Left lung (tissue), 10 donors: Measurements from ENCODE around the gene PAPSS1. TPM values are rescaled to one million over a fixed set of nuclear protein-coding genes. Genes with fewer than 3 reads are reported as not detected.

Source experiments
- ATAC-seq: fragments of 200-7000 bp; cut with Tn5 transposase; one replicate; pipeline ENCODE4 v1.9.1; 2020; ENCODE audit warnings: moderate library complexity
- DNase-seq, 4 donors: peaks; one replicate each; pipeline ENCODE4 v3.0.0-alpha.2; 2013 to 2020
- H3K27ac ChIP-seq, 2 donors: fragments of 200-600 bp; sonication (generic) in 1 of 2; one replicate each; pipeline versions ENCODE4 v1.5.0 to v1.8.0; 2020 to 2021
- H3K27me3 ChIP-seq, 2 donors: fragments of 200-600 bp; sonication (generic) in 1 of 2; one replicate each; pipeline versions ENCODE4 v1.5.0 to v1.8.0; 2020 to 2021
- H3K36me3 ChIP-seq, 2 donors: fragments of 200-600 bp; sonication (generic) in 1 of 2; one replicate each; pipeline versions ENCODE4 v1.5.0 to v1.8.0; 2020 to 2021
- H3K4me1 ChIP-seq, 2 donors: fragments of 200-600 bp; one replicate each; pipeline ENCODE4 v1.8.0; 2021
- H3K4me3 ChIP-seq, 2 donors: fragments of 200-600 bp; sonication (generic) in 1 of 2; one replicate each; pipeline versions ENCODE4 v1.5.0 to v1.8.0; 2020 to 2021; ENCODE audit warnings: mild to moderate bottlenecking in 1 of 2
- H3K9me3 ChIP-seq, 2 donors: fragments of 200-600 bp; sonication (generic) in 1 of 2; one replicate each; pipeline versions ENCODE4 v1.5.0 to v1.8.0; 2020 to 2021
- intact Hi-C, 2 donors: fragments of 100-400 bp; cut with DNase I; formaldehyde crosslinking; loops; one replicate each; pipeline versions ENCODE4 v1.11.2 to v1.14.2; 2022
- polyA plus RNA-seq, 6 donors: library from polyadenylated mRNA; unstranded; fragments of 120-200 nt; gene quantifications; one replicate each; pipeline ENCODE4 v1.2.1, GENCODE V29; 2013; ENCODE audit not compliant: insufficient read length in 6 of 6
- total RNA-seq, 2 donors: library from RNA; stranded (reverse); fragmentation: NEBNext Ultra II Directional; extraction: Animal tissue kit (Norgen Biotek cat#: 25700); gene quantifications; one replicate each; pipeline ENCODE4 v1.2.1, GENCODE V29; 2021
- TF ChIP-seq, protein P1 (sequence below), 2 donors: fragments of 200-600 bp; sonication (generic) in 1 of 2; IDR thresholded peaks; one replicate each; pipeline versions ENCODE4 v1.5.0 to v1.8.0; 2021; ENCODE audit warnings: antibody characterized with exemption in 2 of 2
- donor health status: DM: no; HTN: yes; CAD: no.
- donor health status: DM: no; HTN: no; CAD: no.

PAPSS1 gene
- total and polyA plus RNA-seq, 8 donors: 57.5 to 85.3 (median 70.6) TPM

DNA sequence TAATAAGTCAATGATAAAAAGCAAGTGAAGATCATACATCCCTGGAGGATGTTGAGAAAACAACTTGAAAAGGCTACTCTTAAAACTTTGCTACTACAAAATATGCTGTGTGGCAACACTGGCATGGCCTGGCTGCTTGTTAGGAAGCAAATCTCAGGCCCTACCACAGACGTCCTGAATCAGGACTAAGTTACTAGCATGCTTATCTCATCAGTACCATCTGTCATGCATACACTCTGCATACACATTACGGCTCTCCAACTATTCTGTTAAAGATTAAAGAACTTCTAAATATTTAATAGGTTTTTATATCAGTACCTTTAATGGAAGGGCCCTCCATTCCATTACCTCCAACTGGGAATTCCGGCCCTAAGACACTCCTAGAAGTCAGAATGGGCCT lies 8.2 kb downstream of the PAPSS1 start:
- Histone ChIP-seq H3K27me3 (no peaks in the 10 kb centered on the region), H3K36me3 (no peaks in the 10 kb centered on the region), H3K4me1 (peaks cover 0 to 39% of the 10 kb centered on the region in 2 donors), H3K27ac (no peak overlapping the region), H3K9me3 (peaks cover 0 to 2% of the 10 kb centered on the region in 2 donors), H3K4me3 (no peak overlapping the region)
- no peak for ATAC-seq
- intact Hi-C loops: no loop called here
- TF ChIP-seq, protein P1, sequence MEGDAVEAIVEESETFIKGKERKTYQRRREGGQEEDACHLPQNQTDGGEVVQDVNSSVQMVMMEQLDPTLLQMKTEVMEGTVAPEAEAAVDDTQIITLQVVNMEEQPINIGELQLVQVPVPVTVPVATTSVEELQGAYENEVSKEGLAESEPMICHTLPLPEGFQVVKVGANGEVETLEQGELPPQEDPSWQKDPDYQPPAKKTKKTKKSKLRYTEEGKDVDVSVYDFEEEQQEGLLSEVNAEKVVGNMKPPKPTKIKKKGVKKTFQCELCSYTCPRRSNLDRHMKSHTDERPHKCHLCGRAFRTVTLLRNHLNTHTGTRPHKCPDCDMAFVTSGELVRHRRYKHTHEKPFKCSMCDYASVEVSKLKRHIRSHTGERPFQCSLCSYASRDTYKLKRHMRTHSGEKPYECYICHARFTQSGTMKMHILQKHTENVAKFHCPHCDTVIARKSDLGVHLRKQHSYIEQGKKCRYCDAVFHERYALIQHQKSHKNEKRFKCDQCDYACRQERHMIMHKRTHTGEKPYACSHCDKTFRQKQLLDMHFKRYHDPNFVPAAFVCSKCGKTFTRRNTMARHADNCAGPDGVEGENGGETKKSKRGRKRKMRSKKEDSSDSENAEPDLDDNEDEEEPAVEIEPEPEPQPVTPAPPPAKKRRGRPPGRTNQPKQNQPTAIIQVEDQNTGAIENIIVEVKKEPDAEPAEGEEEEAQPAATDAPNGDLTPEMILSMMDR (IDR thresholded peaks at IDR 0.05): no peak
- no peak for DNase-seq

DNA sequence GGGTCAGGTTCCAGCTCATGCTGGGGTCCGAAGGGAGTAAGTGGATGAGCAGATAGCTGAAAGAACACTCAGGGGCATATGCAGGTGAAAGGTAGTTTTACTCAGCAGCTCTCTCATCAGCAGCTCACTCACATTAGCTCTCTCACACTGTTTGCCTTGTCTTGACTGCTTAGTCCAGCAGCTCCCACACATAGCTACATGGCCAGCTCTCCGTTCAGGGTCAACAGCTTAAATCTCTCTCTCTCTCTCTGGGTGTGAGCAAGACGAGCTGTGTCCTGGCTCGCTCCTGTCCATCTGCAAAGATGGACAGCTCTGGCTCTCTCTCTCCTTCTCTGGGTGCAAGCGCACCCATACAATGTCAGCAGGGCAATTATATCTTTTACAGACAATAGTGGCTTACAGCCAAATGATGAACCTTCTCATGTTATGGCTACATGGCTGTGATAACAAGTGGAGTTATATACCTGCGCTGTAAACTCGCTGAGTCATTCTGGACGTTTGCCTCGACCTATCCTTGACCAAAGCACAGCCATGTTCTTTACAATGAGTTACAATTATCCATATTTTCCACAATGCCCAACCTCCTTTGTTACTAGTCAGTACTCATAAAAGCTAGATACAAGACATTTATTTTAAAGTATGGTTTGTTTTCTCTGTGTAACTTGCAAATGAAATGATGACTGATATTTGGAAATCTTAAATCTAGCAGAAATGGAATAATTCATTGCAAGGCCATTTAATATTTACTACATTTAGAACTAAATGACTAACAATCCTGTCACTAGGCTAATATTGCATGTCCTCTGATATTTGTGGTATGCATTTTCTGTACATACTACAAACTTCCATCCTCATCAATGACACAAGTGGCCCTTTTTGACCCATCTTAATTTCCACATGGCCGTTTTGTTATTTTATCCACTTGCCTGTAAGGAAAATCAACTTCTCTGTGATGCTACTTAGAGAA lies 9.3 kb downstream of the PAPSS1 start:
- TF ChIP-seq, protein P1 (IDR thresholded peaks at IDR 0.05): no peak
- Histone ChIP-seq H3K4me3 (no peak overlapping the region), H3K27me3 (no peaks in the 10 kb centered on the region), H3K27ac (peak overlapping the region in 1 of 2 donors; percentile 73), H3K4me1 (peaks cover 0 to 39% of the 10 kb centered on the region in 2 donors), H3K9me3 (peaks cover under 1 to 13% of the 10 kb centered on the region in 2 donors), H3K36me3 (no peaks in the 10 kb centered on the region)
- intact Hi-C loops: no loop called here
- DNase-seq (no peak), ATAC-seq (no peak)

DNA sequence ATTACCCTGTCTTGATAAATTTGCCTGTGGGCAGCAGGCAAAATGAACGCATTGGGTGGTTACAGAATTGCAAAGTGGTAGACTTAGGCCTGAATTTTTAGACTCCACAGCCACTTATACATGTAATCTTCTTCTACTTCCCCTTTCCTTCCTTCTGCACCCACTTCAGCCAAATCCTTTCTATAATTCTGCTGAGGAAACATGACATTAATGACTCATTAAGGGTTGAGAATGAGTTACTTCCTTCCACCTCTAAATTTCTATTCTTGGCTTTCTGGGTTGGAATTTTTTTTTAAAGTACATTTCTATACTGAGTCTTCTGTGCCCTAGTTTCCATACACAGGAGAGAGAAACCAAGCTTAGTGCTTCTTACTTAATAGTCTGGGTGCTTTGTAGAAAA lies 10.1 kb downstream of the PAPSS1 start:
- intact Hi-C loops: no loop called here
- ATAC-seq (peak; percentile 57), DNase-seq (no peak)
- H3K9me3 ChIP-seq: peaks cover 3 to 22% of the 10 kb centered on the region in 2 donors
- H3K36me3 ChIP-seq: no peaks in the 10 kb centered on the region
- no peak overlapping the region for H3K4me3 ChIP-seq
- H3K27ac ChIP-seq: peak overlapping the region in 1 of 2 donors; percentile 73
- peaks cover 0 to 35% of the 10 kb centered on the region in 2 donors for H3K4me1 ChIP-seq
- TF ChIP-seq, protein P1 (IDR thresholded peaks at IDR 0.05): no peak
- no peaks in the 10 kb centered on the region for H3K27me3 ChIP-seq

DNA sequence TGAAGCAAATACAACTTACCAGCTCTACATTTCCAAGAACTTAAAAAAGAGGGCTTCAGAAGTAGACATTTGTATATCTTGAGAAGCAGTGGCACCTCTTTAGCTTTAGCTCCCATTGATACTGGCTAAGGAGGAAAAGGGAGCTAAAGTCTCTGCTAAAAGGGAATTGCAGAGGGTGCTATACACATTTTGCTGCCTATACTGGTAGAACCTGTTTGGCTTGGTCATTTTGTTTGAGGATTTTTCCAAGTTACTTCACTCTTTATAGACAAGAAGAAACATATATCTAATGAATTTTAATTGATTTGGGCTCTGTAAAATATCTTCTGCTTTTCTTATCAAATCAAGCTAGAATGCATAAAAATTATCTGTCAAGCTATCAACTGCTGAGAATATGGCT lies 11.8 kb downstream of the PAPSS1 start:
- no peaks in the 10 kb centered on the region for H3K27me3 ChIP-seq
- no peak overlapping the region for H3K4me3 ChIP-seq
- ATAC-seq (peak; percentile 38), DNase-seq (peak in 1 of 4 donors; percentile 30)
- no peak overlapping the region for H3K27ac ChIP-seq
- TF ChIP-seq, protein P1 (IDR thresholded peaks at IDR 0.05): no peak
- H3K4me1 ChIP-seq: peaks cover 0 to 35% of the 10 kb centered on the region in 2 donors
- intact Hi-C loops: no loop called here
- no peaks in the 10 kb centered on the region for H3K36me3 ChIP-seq
- peaks cover 3 to 34% of the 10 kb centered on the region in 2 donors for H3K9me3 ChIP-seq
